ENCODE measurements around the gene MFN1.

The MFN1 gene

GRCh38 chr3:179410999-179411398 lies 63.5 kb downstream of the MFN1 start:
- no peak for TF ChIP-seq CTCF (IDR thresholded peaks at IDR 0.05; ENCODE audit: insufficient read depth, low read depth, low read length, missing control alignments)
- H3K4me3 ChIP-seq (ENCODE audit: low read depth, low read length) = no peak overlapping the region
- DNase-seq (ENCODE audit: low read depth) = no peak

- no peak overlapping the region for H3K4me3 ChIP-seq (ENCODE audit: low read depth, low read length)
- no peak for TF ChIP-seq CTCF (IDR thresholded peaks at IDR 0.05; ENCODE audit: insufficient read depth, low read depth, low read length, missing control alignments)
- DNase-seq (ENCODE audit: low read depth) = no peak
Measured at GRCh38 chr3:179414804-179415203, 67.3 kb downstream of the MFN1 start.

- no peak for DNase-seq (ENCODE audit: low read depth)
- TF ChIP-seq CTCF (IDR thresholded peaks at IDR 0.05; ENCODE audit: insufficient read depth, low read depth, low read length, missing control alignments) = no peak
- H3K4me3 ChIP-seq (ENCODE audit: low read depth, low read length) = no peak overlapping the region
Measured at GRCh38 chr3:179415377-179415776, 67.9 kb downstream of the MFN1 start.

- no peak for TF ChIP-seq CTCF (IDR thresholded peaks at IDR 0.05; ENCODE audit: insufficient read depth, low read depth, low read length, missing control alignments)
- no peak overlapping the region for H3K4me3 ChIP-seq (ENCODE audit: low read depth, low read length)
- no peak for DNase-seq (ENCODE audit: low read depth)
Measured at GRCh38 chr3:179416681-179417080, 69.2 kb downstream of the MFN1 start.

GRCh38 chr3:179418610-179419009 lies 71.1 kb downstream of the MFN1 start:
- DNase-seq (ENCODE audit: low read depth) = no peak
- no peak for TF ChIP-seq CTCF (IDR thresholded peaks at IDR 0.05; ENCODE audit: insufficient read depth, low read depth, low read length, missing control alignments)

GRCh38 chr3:179421500-179421899 lies 74.0 kb downstream of the MFN1 start:
- no peak overlapping the region for H3K4me3 ChIP-seq (ENCODE audit: low read depth, low read length)
- DNase-seq (ENCODE audit: low read depth) = peak; percentile 25

More at GRCh38 chr3:179418610-179419009, 71.1 kb downstream of the MFN1 start:
- H3K4me3 ChIP-seq (ENCODE audit: low read depth, low read length) = no peak overlapping the region

More at GRCh38 chr3:179421500-179421899, 74.0 kb downstream of the MFN1 start:
- TF ChIP-seq CTCF (IDR thresholded peaks at IDR 0.05; ENCODE audit: insufficient read depth, low read depth, low read length, missing control alignments) = peak; percentile 16
